GM18520 (cell line): ENCODE data around the gene GID8.

Experiments used
- ATAC-seq: cut with Tn5 transposase; IDR thresholded peaks from one replicate; pipeline ENCODE4 v1.9.1; 2021; ENCODE audit not compliant: unreplicated experiment

The GID8 gene

DNA sequence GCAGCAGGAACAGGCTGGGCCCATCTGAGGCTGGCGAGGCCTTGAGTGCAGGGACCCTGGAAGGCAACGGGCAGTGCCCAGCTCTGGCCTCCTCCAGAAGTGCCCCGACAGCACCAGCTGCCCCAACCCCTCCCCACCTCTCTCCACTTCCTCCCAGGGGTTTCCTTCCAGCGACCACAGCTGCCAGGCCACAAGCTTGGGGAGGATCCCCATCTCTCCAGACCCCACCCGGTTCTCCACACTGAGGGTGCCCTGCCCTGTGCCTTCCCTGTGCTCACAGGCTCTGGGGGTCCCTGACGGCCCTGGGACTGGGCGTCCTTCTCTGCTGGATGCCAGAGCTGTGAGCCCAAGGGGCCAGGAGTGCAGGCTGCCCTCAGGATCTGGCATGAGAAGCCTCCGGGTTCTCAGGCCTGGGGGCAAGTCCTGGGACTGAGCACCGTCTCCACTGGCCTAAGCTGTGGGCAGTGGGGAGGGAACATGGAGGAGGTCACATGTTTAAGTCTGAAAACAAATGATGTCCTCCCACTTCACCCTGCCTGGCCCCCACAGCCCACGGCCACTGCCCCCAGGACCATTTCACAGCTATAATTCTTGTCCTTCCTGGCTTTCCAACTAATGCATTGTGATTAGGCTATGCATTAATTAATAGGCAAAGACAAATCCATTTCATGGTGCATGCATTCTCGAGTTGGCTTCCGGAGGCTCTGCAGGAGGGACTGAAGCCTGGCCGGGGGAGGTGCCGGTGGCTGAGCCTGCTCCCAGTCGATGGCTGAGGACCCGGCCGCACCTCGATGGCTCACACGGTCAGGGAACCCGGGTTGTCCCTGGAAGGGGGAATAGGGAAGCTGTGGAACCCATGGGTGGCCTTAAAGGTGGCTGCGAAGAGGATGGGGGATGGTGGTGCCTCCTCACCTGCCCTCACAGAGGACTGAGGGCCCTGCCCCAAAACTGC, 44.5 kb downstream of the GID8 start:
- ATAC-seq, result no peak

GRCh38 chr20:62983210-62983609, 45.3 kb downstream of the GID8 start:
- ATAC-seq, result no peak

DNA sequence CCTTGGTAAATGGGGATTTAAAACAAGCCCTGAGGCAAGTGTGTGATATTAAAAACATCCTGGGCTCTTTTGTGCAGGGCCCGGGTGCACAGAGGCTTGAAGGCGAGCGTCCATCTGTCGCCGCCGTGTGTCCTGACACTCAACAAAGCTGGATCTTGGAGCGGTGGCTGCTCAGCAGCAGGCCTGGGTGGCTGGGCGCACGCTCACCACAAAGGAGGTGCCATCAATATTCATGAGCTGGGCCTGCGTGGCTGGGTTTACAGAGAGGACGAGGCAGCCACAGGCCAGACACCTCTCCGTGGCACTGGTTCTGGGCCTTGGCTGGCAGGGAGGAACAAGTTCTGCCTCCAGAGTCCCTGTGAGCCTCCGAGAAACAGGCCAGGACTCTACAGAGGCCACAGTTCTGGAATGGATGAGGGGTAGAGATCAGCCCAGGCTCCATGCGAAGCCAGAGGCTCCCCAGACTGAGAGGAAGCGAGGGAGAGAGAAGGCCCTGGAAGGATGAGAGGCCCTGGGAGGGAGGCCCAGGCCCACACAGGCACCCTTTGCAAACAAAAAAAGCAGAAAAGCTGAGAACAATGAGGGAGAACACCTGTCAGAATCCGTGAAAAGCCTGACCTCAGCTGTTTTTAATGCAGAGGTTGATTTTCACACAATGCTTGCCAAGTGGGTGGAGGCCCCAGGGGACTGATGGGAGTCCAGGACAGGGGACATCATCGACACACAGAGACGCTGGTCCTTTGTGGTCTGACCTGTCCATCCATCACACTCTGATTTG, 46.9 kb downstream of the GID8 start:
- no peak for ATAC-seq

GRCh38 chr20:62985444-62985778, 47.5 kb downstream of the GID8 start:
- ATAC-seq, result no peak

DNA sequence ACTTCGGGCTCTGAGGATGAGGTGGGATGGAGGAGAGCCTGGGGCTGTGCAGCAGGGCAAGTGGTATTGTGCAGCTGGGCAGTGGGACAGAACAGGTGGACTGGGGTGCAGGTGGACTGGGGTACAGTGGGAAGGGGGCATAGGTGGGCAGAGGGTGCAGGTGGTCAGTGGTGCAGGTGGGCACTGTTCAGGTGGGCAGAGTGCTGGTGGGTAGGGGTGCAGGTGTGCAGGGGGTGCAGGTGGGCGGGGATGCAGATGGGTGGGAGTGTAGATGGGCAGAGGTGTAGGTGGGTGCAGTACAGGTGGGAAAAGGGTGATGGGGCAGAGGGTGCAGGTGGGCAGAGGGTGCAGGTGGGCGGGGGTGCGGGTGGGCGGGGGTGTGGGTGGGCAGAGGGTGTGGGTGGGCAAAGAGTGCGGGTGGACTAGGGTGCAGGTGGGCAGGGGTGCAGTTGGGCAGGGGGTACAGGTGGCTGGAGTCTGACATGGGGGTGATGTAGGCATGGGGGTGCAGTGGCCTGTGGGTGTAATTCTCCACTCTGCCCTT, 48.4 kb downstream of the GID8 start:
- ATAC-seq, result no peak

GRCh38 chr20:62987114-62987513, 49.2 kb downstream of the GID8 start:
- no peak for ATAC-seq

DNA sequence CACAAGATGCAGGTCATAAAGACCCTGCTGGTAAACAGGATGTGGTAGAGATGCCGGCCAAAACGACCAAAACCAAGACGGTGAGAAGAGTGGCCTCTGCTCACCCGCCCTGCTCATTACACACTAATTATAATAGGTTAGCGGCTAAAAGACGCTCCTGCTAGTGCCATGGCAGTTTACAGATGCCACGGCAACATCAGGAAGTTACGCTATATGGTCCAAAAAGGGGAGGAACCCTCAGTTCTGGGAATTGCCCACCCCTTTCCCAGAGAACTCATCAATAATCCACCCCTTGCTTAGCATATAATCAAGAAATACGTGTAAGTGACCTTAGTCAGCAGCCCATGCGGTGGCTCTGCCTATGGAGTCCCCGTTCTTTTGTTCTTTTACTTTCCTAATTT, 51.3 kb downstream of the GID8 start:
- no peak for ATAC-seq

DNA sequence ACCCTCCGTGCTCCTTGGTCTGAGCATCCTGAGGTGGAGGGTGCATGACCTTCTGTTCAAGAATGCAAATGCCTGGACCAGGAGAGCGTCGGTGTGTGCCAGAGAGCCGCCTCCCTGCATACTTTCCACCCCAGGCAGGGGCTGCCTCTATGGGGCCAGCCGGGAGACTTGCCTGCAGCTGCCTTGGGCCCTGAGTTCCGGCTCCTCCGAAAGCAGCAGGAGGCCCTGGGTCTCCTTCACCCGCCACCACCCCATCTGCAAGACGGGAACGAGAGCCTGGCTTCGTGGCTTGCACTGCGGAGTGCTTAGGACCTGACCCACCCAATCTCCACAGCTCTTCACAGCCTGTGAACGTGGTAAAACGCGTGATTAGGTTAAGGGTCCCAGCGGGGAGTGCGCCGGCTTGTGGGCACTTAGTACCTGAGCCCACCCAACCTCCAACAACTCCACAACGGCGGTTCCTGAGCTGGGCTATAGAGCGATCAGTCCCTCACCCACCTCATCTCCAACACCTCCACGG, 52.4 kb downstream of the GID8 start:
- no peak for ATAC-seq

- no peak for ATAC-seq
Observed at GRCh38 chr20:62991196-62991807, 53.4 kb downstream of the GID8 start.

DNA sequence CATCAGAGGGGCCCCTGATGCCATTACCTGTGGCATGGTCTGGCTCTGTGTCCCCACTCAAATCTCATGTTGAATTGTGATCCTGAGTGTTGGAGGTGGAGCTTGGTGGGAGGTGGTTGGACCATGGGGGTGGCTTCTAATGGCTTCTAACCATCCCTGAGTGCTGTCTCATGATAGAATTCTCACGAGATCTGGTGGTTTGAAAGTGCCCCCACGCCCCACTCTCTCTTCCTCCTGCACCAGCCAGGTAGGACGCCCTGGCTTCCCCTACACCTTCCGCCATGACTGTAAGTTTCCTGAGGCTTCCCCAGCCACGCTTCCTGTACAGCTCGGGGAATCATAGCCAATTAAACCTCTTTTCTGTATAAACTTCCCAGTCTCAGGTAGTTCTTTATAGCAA, 53.9 kb downstream of the GID8 start:
- no peak for ATAC-seq

- ATAC-seq, result no peak
Observed at GRCh38 chr20:62993856-62994494, 56.0 kb downstream of the GID8 start.

DNA sequence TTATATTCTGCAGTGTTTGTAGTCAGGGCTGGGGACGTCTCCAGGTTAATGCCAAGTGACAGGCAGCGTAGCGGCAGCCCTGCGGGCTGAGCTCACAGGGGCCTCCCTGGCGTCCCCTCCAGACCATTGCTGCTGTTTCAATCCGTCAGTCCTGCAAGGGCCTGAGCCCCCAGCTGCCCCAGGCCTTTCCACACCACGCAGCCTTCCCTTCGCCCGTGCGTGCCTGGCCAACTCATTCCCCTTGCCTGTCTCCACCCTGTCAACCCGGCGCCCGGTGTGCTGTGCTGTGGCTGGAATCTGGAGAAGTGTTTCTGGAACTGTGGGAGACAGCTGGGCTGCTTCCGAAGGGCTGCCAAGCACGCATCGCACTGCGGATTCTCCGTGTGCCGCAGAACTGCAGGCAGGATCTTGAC, 56.9 kb downstream of the GID8 start:
- ATAC-seq, result no peak

- no peak for ATAC-seq
Observed at GRCh38 chr20:62995481-62995880, 57.5 kb downstream of the GID8 start.

DNA sequence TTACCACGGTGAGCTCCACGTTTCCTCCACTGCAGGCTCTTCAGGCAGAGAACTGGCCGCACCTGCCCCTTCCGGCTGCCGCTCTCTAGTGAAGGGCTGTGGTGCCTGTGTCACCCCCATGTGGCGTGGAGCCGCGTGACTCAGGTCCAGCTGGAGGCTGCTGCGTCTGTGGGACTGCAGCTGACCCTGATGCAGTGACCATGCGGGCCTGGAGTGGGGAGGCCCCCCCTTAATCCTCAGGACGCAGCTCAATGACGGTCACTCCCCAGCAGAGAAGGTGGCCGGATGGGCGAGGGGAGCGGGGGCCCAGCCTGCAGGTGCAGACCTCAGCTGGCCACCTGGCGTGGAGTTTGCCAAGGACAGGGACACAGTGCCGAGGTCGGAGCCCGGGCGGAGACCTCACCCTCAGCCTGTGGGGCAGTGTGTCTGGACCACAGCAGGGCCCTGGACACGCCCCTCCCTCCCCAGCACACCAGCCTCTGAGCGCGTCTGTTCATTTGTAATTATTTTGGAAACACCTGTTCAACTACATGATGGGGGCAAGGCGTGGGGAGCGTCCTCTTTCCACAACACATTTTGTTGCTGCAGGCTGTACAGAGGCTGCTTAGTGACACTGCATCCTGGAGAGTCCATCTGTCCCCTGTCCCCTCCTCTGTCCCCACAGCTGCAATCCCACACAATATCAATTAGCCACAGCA, 58.1 kb downstream of the GID8 start:
- no peak for ATAC-seq

DNA sequence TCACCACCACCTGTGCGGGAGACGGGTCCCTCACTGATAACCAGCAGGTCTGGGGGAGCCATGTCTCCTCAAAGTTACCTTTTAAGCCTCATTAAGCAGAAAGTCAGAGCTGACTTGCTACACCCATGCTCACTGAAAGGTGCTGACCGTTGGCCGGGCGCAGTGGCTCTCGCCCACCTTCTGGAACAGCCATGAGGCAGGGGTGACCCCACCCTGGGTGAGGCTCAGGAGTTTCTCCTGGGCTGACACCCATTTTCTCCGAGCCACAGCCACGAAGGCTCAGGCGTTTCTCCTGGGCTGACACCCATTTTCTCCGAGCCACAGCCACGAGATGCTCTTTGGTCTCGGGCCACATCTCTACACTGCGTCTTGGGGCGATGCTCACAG, 58.6 kb downstream of the GID8 start:
- no peak for ATAC-seq

- no peak for ATAC-seq
Observed at GRCh38 chr20:62997417-62998035, 59.6 kb downstream of the GID8 start.
